ENCODE results near the gene PHETA1.

PHETA1 gene

GRCh38 chr12:111312016-111312415, 56.9 kb downstream of the PHETA1 start:
- Histone ChIP-seq H3K9ac (ENCODE audit: low read length) (no peak overlapping the region), H3K27ac (ENCODE audit: low read depth, low read length, poor library complexity, severe bottlenecking) (no peak overlapping the region), H3K4me2 (ENCODE audit: low read length) (no peak overlapping the region), H3K27me3 (ENCODE audit: insufficient read depth, low read length) (no peaks in the 10 kb centered on the region), H3K36me3 (ENCODE audit: insufficient read depth, low read length) (no peaks in the 10 kb centered on the region), H3K79me2 (ENCODE audit: insufficient read depth, low read length) (no peaks in the 10 kb centered on the region), H2AFZ (ENCODE audit: low read length) (no peak overlapping the region), H3K9me3 (ENCODE audit: low read length) (no peaks in the 10 kb centered on the region), H3F3A (ENCODE audit: insufficient read depth, low read length) (no peaks in the 10 kb centered on the region), H3K4me1 (ENCODE audit: insufficient read depth, low read length, severe bottlenecking) (no peaks in the 10 kb centered on the region), H3K4me3 (ENCODE audit: low read depth, low read length, poor library complexity, severe bottlenecking) (no peak overlapping the region), H4K20me1 (ENCODE audit: insufficient read depth, low read length) (no peaks in the 10 kb centered on the region), H3K9me2 (ENCODE audit: low read depth, low read length) (no peaks in the 10 kb centered on the region)
- TF ChIP-seq EZH2 (IDR thresholded peaks at IDR 0.05; ENCODE audit: borderline replicate concordance, low read length): no peak
- TF ChIP-seq CTCF (IDR thresholded peaks at IDR 0.05; ENCODE audit: low read length): no peak

- no peak overlapping the region for H3K27ac ChIP-seq (ENCODE audit: low read depth, low read length, poor library complexity, severe bottlenecking)
- H3K27me3 ChIP-seq (ENCODE audit: insufficient read depth, low read length): no peaks in the 10 kb centered on the region
- no peaks in the 10 kb centered on the region for H3K36me3 ChIP-seq (ENCODE audit: insufficient read depth, low read length)
- no peak overlapping the region for H3K9ac ChIP-seq (ENCODE audit: low read length)
- H2AFZ ChIP-seq (ENCODE audit: low read length): no peak overlapping the region
- H3K9me3 ChIP-seq (ENCODE audit: low read length): no peaks in the 10 kb centered on the region
- H3K4me3 ChIP-seq (ENCODE audit: low read depth, low read length, poor library complexity, severe bottlenecking): no peak overlapping the region
- TF ChIP-seq EZH2 (IDR thresholded peaks at IDR 0.05; ENCODE audit: borderline replicate concordance, low read length) (no peak), CTCF (IDR thresholded peaks at IDR 0.05; ENCODE audit: low read length) (no peak)
- no peak overlapping the region for H3K4me2 ChIP-seq (ENCODE audit: low read length)
- no peaks in the 10 kb centered on the region for H3K79me2 ChIP-seq (ENCODE audit: insufficient read depth, low read length)
- H3K9me2 ChIP-seq (ENCODE audit: low read depth, low read length): no peaks in the 10 kb centered on the region
- no peaks in the 10 kb centered on the region for H3F3A ChIP-seq (ENCODE audit: insufficient read depth, low read length)
- no peaks in the 10 kb centered on the region for H4K20me1 ChIP-seq (ENCODE audit: insufficient read depth, low read length)
- H3K4me1 ChIP-seq (ENCODE audit: insufficient read depth, low read length, severe bottlenecking): no peaks in the 10 kb centered on the region
Observed at GRCh38 chr12:111311011-111311410, 57.9 kb downstream of the PHETA1 start.
